Chondrocyte (in vitro differentiated cells): Measurements from ENCODE around the gene SLC39A8. TPM values are rescaled to one million over a fixed set of nuclear protein-coding genes. Genes with fewer than 3 reads are reported as not detected.

Experiments
- DNase-seq: peaks from one replicate; pipeline ENCODE4 v3.0.0; 2021; ENCODE audit warnings: mixed read lengths, low spot score
- H3K27ac Mint-ChIP-seq: one replicate; pipeline ENCODE4 v1.8.0; 2021; ENCODE audit warnings: mild to moderate bottlenecking, moderate library complexity, mixed read lengths; ENCODE audit not compliant: unreplicated experiment
- H3K27me3 Mint-ChIP-seq: 2 replicates; pipeline ENCODE4 v1.8.0; 2021; ENCODE audit warnings: low read depth, mixed read lengths
- H3K36me3 Mint-ChIP-seq: 2 replicates; pipeline ENCODE4 v1.8.0; 2021; ENCODE audit warnings: low read depth, mixed read lengths
- H3K4me1 Mint-ChIP-seq: 2 replicates; pipeline ENCODE4 v1.8.0; 2021; ENCODE audit warnings: low read depth, mild to moderate bottlenecking, mixed read lengths
- H3K4me3 Mint-ChIP-seq: one replicate; pipeline ENCODE4 v1.8.0; 2021; ENCODE audit warnings: mild to moderate bottlenecking, moderate library complexity, mixed read lengths; ENCODE audit not compliant: unreplicated experiment
- H3K9me3 Mint-ChIP-seq: 2 replicates; pipeline ENCODE4 v1.8.0; 2021; ENCODE audit warnings: low read depth, mixed read lengths
- CTCF ChIP-seq: fragments of 200-600 bp; sonication (generic); IDR thresholded peaks from 2 replicates; pipeline ENCODE4 v1.5.0; 2021; ENCODE audit warnings: antibody characterized with exemption, mild to moderate bottlenecking, moderate library complexity
- total RNA-seq: library from RNA; stranded (reverse); gene quantifications from 3 replicates; pipeline ENCODE4 v1.2.1, GENCODE V29; 2021

SLC39A8 gene
- total RNA-seq, 1 donor from 2014 or later = 1.8 TPM

- H3K36me3 Mint-ChIP-seq = no peaks in the 10 kb centered on the region
- H3K27ac Mint-ChIP-seq = no peak overlapping the region
- no peak overlapping the region for H3K4me3 Mint-ChIP-seq
- peaks cover 7% of the 10 kb centered on the region for H3K4me1 Mint-ChIP-seq
- no peaks in the 10 kb centered on the region for H3K27me3 Mint-ChIP-seq
- TF ChIP-seq CTCF = no peak
- H3K9me3 Mint-ChIP-seq = peaks cover 2% of the 10 kb centered on the region
- no peak for DNase-seq
Measured at GRCh38 chr4:102315532-102315931, 29.8 kb downstream of the SLC39A8 start.

- H3K36me3 Mint-ChIP-seq = no peaks in the 10 kb centered on the region
- H3K4me1 Mint-ChIP-seq = no peaks in the 10 kb centered on the region
- peaks cover 4% of the 10 kb centered on the region for H3K9me3 Mint-ChIP-seq
- H3K27me3 Mint-ChIP-seq = no peaks in the 10 kb centered on the region
- no peak overlapping the region for H3K27ac Mint-ChIP-seq
- no peak for TF ChIP-seq CTCF
- H3K4me3 Mint-ChIP-seq = no peak overlapping the region
- no peak for DNase-seq
Measured at GRCh38 chr4:102312417-102312816, 32.9 kb downstream of the SLC39A8 start.

DNA sequence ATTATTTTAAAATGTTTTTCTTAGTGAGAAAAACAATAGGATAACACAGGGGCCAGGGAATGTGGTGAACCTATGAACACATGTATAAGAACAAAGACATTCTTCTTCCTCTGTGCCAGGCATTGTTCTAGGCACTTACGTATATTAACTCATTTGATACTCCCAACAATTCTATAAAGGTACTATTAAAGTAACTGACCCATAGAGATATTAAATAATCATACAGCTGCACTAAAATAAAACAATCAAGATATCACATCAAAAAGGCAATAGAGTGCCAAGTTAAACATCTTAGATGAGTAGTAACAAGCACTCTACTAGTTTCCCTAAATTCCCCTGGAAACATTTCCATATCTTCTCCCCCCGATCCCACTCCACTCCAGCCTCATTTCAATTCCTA is 33.4 kb downstream of the SLC39A8 start:
- no peak for DNase-seq
- Mint-ChIP-seq H3K4me3 (no peak overlapping the region), H3K36me3 (no peaks in the 10 kb centered on the region), H3K27ac (no peak overlapping the region), H3K4me1 (no peaks in the 10 kb centered on the region), H3K9me3 (peaks cover 4% of the 10 kb centered on the region), H3K27me3 (no peaks in the 10 kb centered on the region)
- TF ChIP-seq CTCF = no peak

DNA sequence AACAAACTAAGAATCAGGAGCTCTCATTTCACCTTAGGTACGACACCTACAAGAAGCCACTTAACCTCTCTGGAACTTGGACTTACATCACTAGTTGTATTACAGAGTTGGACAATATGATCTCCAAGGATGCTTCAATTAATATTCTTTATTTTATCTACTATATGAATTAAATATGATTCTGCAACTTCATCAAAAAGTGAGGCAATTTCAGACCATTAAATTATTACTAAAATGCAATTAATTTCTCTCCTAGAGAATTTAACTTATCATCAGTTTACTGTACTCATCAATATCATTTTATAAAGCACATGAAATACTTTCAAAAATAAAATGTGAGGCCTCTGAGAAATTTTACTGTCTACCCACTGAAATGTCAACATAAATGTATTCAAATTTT is 33.9 kb downstream of the SLC39A8 start:
- DNase-seq = no peak
- Mint-ChIP-seq H3K27ac (no peak overlapping the region), H3K9me3 (peaks cover 4% of the 10 kb centered on the region), H3K4me1 (no peaks in the 10 kb centered on the region), H3K36me3 (no peaks in the 10 kb centered on the region), H3K27me3 (no peaks in the 10 kb centered on the region), H3K4me3 (no peak overlapping the region)
- no peak for TF ChIP-seq CTCF

DNA sequence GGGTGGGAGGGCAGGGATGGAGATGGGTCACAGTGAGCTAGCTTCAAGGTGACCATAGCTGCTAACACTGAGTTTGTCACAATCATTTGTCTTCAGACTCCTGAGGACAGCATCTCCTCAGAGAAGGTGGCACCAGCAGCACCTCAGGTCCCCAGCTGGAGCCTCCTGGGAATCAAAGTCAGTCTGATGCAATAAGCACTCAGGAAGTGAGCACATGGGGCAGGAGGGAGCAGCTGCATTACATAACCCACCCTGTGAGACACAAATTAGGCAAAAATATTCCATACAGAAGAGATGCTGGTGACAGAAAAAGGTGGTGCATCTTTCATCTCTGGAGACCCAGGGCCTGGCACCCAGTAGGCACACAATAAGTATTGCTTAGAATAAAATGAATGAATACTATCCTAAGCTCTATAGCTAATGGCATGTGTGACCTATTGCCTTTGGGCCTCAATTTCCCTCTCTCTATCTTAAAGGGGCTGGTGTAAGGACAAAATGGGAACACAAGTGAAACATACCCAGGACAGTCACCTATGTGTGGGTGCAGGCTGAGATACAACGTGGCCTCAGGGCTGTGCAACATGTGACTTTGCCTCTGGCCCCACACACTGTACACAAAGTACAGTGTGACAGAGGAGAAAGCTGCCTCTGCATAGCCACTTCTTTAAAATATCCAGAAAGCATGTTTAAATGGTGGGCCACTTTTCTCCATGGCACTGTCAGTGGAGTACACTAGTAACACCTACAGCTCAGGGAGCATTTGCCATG is 37.1 kb downstream of the SLC39A8 start:
- Mint-ChIP-seq H3K27me3 (no peaks in the 10 kb centered on the region), H3K4me1 (no peaks in the 10 kb centered on the region), H3K4me3 (no peak overlapping the region)

More for the DNA sequence above, 37.1 kb downstream of the SLC39A8 start:
- no peak overlapping the region for H3K27ac Mint-ChIP-seq
- H3K36me3 Mint-ChIP-seq = no peaks in the 10 kb centered on the region
- no peak for TF ChIP-seq CTCF
- no peak for DNase-seq
- H3K9me3 Mint-ChIP-seq = peaks cover 4% of the 10 kb centered on the region
